HG02623 (cell line): ENCODE measurements around the gene BRINP3.
"Not testable (repeated sequence)": the region's sequence is repeated elsewhere in the genome, so short reads cannot be mapped to it uniquely, and the experiment has no call there.

Source experiments
- ATAC-seq: cut with Tn5 transposase; IDR thresholded peaks from one replicate; pipeline ENCODE4 v1.9.1; 2021; ENCODE audit warnings: moderate library complexity; ENCODE audit not compliant: unreplicated experiment

BRINP3 gene

GRCh38 chr1:190477762-190478148 is at the start of gene BRINP3:
BRINP3 (minus strand) TSS chr1:190477864.
- no peak for ATAC-seq

- no peak for ATAC-seq
Measured at GRCh38 chr1:190511554-190511953, 33.9 kb upstream of the BRINP3 start.

- no peak for ATAC-seq
Measured at GRCh38 chr1:190507357-190507756, 29.7 kb upstream of the BRINP3 start.

- ATAC-seq: not testable (repeated sequence)
Measured at GRCh38 chr1:190504539-190504938, 26.9 kb upstream of the BRINP3 start.

GRCh38 chr1:190497565-190497964 is 19.9 kb upstream of the BRINP3 start:
- no peak for ATAC-seq

- no peak for ATAC-seq
Measured at GRCh38 chr1:190494451-190494850, 16.8 kb upstream of the BRINP3 start.

- ATAC-seq: no peak
Measured at GRCh38 chr1:190491404-190491803, 13.7 kb upstream of the BRINP3 start.

- no peak for ATAC-seq
Measured at GRCh38 chr1:190484045-190484444, 6.4 kb upstream of the BRINP3 start.

- ATAC-seq: no peak
Measured at GRCh38 chr1:190480231-190480630, 2.6 kb upstream of the BRINP3 start.

GRCh38 chr1:190479516-190479915 is 1.9 kb upstream of the BRINP3 start:
- ATAC-seq: no peak

- no peak for ATAC-seq
Measured at GRCh38 chr1:190479050-190479397, 1.4 kb upstream of the BRINP3 start.

GRCh38 chr1:190478149-190479049 is 735 bp upstream of the BRINP3 start:
- ATAC-seq: peak; percentile 48

GRCh38 chr1:190476806-190477205 is 858 bp downstream of the BRINP3 start:
- ATAC-seq: no peak

- ATAC-seq: no peak
Measured at GRCh38 chr1:190476321-190476720, 1.3 kb downstream of the BRINP3 start.

GRCh38 chr1:190475421-190476141 is 2.1 kb downstream of the BRINP3 start:
- ATAC-seq: no peak

GRCh38 chr1:190474650-190475211 is 2.9 kb downstream of the BRINP3 start:
- ATAC-seq: no peak

- no peak for ATAC-seq
Measured at GRCh38 chr1:190474010-190474409, 3.7 kb downstream of the BRINP3 start.

- ATAC-seq: no peak
Measured at GRCh38 chr1:190472494-190472893, 5.2 kb downstream of the BRINP3 start.

- no peak for ATAC-seq
Measured at GRCh38 chr1:190472042-190472441, 5.6 kb downstream of the BRINP3 start.

GRCh38 chr1:190464690-190465089 is 13.0 kb downstream of the BRINP3 start:
- no peak for ATAC-seq

GRCh38 chr1:190456129-190456528 is 21.5 kb downstream of the BRINP3 start:
- ATAC-seq: no peak

- no peak for ATAC-seq
Measured at GRCh38 chr1:190455631-190456030, 22.0 kb downstream of the BRINP3 start.
